ENCODE data around the gene EFCAB6.

Gene EFCAB6

DNA sequence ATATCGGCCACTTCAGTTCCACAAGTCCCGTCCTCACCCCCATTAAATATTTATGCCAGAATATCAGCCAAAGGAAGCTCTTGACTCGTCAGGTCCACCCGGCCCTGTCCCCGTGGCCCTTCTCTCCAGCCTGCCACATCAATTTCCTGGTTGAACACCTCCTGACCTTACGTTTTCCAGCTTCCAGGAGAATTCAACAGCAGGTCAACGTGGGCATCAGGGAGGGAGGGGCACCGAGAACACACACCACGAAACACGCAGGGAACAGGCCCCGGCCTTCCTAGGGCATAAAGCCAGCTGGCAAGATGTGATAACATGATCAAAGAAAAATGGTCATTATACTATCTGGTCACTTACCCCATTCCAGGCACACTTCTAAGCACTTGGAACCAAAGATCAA is 34.9 kb upstream of the EFCAB6 start:
- no peak for DNase-seq

GRCh38 chr22:43845981-43846380 is 33.9 kb upstream of the EFCAB6 start:
- DNase-seq = no peak

- no peak for DNase-seq
Observed at GRCh38 chr22:43844560-43845545, 32.7 kb upstream of the EFCAB6 start.

- no peak for DNase-seq
Observed at GRCh38 chr22:43843783-43844530, 31.9 kb upstream of the EFCAB6 start.

- DNase-seq = no peak
Observed at GRCh38 chr22:43841742-43842141, 29.6 kb upstream of the EFCAB6 start.

DNA sequence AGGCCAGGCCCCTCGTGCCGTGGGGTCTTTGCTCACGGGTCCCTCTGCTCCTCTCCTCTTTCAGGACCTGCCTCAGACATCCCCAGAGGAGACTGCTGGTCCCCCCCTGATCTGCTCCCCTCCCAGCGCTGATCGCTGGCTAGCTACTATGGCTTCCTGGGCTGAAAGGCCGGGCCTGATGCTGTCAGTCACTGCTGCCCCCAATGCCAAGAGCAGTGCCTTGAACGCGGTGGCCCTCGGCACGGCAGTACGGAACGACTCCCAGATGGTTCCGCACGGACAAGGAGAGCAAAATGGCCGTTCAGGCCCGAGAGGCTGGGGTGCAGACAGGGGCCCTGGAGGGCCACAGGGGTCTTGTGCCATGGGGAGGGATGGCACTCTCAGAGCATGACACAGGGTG is 28.7 kb upstream of the EFCAB6 start:
- DNase-seq = no peak

- DNase-seq = no peak
Observed at GRCh38 chr22:43840431-43840830, 28.3 kb upstream of the EFCAB6 start.

DNA sequence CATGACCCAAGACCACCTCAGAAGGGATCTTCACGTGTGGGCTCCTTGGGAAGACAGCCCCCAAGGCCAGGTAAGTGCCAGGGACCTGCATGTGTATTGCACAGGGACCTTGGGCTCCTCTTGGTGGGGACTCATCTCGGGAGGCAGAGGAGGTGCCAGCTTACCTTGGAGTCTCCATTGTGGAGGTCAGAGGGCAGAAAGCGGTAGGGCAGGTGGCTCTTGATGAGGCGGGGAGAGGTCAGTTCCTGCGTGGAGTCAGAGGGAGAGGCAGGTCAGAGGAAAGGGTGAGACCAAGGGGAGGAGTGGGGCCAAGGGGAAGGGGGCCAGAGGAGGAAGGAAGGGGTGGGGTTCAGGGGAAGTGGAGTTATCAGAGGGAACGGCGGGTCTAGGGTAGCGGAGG is 27.7 kb upstream of the EFCAB6 start:
- no peak for DNase-seq

DNA sequence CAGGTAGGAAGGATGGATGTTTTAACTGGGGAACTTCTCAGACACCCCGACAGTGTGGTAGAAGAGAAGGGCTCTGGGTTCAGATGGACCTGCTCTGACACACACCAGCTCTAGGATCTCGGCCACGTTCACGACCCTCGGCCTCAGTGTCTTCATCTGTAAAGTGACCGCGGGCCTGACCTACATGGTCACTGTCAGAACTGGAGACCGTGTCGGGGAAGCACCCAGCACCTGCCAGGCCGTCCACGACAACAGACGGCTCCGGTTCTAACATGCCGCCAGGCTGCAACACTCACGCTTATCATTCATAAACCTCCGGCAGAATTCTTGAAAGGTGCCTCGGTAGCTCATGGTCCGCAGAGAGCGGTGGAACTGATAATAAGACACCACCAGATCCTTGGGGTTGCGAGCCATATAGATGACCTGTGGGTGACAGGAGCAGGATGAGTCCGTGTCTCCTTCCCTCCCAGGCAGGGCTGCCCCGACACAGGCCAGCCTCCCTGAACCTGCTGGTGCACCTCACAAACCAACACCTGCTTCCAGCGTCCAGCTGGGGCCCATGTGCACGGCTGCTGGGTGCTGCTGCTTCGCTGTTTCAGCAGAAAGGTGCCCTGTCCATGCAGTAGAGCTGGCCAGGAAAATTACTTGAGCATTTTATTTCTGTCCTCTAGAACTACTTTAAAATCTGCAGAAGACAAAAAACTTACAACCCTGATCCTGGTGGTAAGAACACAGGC is 26.6 kb upstream of the EFCAB6 start:
- DNase-seq = no peak

DNA sequence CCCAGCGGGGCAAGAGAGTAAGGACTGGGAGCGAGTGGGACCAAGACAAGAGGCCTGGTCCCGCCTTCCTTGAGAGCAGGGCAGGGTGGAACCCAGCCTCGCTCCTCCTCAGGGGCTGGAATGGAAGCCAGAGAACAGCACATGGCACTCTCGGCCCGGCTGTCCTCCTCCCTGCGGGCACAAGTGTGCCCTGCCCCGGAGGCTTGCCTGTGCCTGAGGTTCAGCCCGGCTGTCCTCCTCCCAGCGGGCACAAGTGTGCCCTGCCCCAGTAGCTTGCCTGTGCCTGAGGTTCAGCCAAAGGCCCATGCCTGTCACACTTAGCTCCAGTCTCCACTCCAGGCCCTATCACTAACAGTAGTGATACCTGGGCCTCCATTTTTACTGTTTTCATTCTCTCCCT is 26.1 kb upstream of the EFCAB6 start:
- no peak for DNase-seq

GRCh38 chr22:43837666-43838065 is 25.6 kb upstream of the EFCAB6 start:
- no peak for DNase-seq

DNA sequence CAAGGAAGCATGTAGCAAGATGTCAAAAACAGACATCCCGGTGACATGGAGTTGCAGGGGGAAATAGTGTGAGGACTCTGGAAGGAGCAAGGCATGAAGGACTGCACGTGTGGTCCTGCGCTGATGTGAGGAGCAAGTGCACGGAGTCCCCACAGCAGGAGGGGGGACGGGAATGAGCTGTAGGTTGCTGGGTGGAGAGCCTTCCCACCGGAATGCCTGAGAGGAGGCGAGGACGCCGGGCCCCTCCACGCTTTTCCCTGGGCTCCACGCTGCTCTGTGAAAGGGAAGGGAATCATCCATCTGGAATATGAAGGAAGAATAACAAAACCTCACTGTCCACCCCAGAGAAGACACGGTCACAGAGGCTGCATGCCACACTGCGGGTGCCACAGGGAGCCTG is 23.6 kb upstream of the EFCAB6 start:
- DNase-seq = no peak

GRCh38 chr22:43835166-43835565 is 23.1 kb upstream of the EFCAB6 start:
- DNase-seq = no peak

DNA sequence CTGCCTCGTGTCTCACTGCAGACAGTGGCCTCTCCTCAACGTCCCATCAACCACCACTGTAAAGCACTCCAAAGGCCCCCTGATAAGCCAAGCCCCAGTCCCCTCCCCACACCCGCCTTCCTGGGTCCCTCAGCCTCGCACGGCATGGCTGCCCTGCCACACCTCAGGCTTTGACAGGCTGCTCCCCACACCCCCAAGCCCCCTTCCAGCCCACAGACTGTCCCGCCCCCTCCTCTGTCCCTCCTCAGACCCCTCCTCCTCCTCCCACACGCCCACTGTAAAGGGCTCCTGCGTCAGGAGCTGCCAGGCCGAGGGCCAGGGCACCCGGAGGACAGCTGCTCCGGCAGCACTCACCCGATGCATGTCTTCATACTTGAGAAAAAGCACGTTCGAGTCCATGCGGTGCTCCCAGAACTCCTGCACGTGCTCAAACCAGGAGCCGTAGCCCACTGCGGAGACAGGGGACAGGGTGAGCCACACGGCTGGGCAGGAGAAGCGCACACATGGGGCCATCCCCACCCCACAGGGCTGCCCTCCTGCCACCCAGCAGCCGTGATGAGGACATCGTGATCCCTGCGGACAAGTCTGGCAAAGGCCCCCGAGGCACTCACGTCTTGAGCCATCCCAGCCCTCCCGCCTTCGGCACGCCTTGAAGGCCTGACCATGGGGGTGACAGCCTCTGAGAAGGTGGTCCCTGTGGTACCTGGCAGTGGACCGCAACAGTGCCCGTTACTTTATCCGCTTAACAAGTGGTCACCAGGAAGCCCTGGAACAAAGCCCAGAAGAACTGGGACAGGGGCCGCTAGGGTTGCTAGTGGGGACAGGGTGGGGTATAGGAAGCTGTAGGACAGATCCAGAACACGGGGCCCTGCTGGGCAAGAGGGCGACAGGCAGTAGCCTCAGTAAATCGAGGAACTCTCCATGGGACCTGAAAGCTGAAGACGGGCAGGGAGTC is 21.5 kb upstream of the EFCAB6 start:
- no peak for DNase-seq

- DNase-seq = no peak
Observed at GRCh38 chr22:43832393-43833265, 20.5 kb upstream of the EFCAB6 start.

DNA sequence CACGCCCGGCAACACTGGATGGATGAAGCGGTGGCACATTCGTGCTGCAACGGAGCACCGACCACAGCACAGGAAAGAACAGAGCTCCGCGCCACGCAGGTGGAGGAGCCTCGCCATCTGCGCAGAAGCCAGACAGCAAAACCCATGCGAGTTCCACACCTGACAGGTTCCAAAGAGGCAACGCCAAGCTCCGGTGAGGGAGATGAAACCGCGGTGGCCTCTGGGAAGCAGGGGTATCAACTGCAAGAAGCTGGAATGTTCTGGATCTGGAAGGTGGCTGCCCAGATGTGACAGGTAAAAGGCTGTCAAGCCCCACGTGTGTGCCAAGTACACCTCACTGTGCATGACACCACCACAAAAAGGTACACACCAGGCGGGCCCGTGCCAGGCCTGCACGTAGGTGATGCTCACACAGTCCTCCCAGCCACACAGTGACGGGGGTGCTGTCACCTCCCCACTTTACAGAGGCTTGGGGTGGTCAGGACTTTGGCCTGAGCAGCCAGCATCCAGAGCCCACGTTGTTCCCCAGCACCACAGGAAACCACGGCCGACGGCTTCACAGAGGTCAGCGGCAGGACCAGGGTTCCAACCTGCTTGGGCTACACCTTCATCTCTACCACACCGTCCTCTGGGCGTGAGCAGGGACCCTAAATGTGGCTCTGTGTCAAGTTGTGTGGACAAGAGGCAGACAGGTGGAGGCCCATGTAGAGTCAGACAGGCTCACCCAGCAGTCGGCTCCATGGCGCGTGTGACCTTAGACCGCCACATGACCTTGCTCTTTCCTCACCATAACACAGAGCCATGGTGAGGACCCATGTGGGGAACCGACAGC is 19.7 kb upstream of the EFCAB6 start:
- DNase-seq = no peak

GRCh38 chr22:43830931-43831560 is 18.9 kb upstream of the EFCAB6 start:
- DNase-seq = no peak

GRCh38 chr22:43829904-43830851 is 18.1 kb upstream of the EFCAB6 start:
- DNase-seq = no peak

Data from GOT3 (cell line).